GM06990 (cell line): ENCODE results near the gene KLK2.

Source experiments
- DNase-seq: peaks from one replicate; pipeline ENCODE4 v3.0.0-alpha.2; 2011; ENCODE audit not compliant: insufficient read length; ENCODE audit errors: extremely low read depth
- H3K27me3 ChIP-seq: replicated peaks from 2 replicates; pipeline ENCODE4 v1.6.0; 2011; ENCODE audit warnings: low read length; ENCODE audit not compliant: control insufficient read depth, insufficient read depth
- H3K36me3 ChIP-seq: 2 replicates; pipeline ENCODE4 v1.5.1; 2011; ENCODE audit warnings: low read length; ENCODE audit not compliant: control insufficient read depth, insufficient read depth
- H3K4me3 ChIP-seq: replicated peaks from 2 replicates; pipeline ENCODE4 v1.5.1; 2011; ENCODE audit warnings: low read depth, mild to moderate bottlenecking, control low read depth, low read length
- TF ChIP-seq, protein P1 (sequence below): IDR thresholded peaks from 2 replicates; pipeline ENCODE4 v1.5.1; 2011; ENCODE audit warnings: low read length, control low read depth, mild to moderate bottlenecking, inconsistent platforms; ENCODE audit not compliant: insufficient read depth, poor library complexity, severe bottlenecking

KLK2 gene

DNA sequence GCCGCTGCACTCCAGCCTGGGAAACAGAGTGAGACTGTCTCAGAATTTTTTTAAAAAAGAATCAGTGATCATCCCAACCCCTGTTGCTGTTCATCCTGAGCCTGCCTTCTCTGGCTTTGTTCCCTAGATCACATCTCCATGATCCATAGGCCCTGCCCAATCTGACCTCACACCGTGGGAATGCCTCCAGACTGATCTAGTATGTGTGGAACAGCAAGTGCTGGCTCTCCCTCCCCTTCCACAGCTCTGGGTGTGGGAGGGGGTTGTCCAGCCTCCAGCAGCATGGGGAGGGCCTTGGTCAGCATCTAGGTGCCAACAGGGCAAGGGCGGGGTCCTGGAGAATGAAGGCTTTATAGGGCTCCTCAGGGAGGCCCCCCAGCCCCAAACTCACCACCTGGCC is at the start of gene KLK2:
KLK2 (plus strand) TSS at position 384 of the 400 bp plus-strand sequence. CDS start 35 bp downstream, outside the sequence.
- no peaks in the 10 kb centered on the region for H3K36me3 ChIP-seq
- H3K4me3 ChIP-seq, result no peak within 1 kb of the TSS
- DNase-seq, result no peak
- TF ChIP-seq, protein P1, sequence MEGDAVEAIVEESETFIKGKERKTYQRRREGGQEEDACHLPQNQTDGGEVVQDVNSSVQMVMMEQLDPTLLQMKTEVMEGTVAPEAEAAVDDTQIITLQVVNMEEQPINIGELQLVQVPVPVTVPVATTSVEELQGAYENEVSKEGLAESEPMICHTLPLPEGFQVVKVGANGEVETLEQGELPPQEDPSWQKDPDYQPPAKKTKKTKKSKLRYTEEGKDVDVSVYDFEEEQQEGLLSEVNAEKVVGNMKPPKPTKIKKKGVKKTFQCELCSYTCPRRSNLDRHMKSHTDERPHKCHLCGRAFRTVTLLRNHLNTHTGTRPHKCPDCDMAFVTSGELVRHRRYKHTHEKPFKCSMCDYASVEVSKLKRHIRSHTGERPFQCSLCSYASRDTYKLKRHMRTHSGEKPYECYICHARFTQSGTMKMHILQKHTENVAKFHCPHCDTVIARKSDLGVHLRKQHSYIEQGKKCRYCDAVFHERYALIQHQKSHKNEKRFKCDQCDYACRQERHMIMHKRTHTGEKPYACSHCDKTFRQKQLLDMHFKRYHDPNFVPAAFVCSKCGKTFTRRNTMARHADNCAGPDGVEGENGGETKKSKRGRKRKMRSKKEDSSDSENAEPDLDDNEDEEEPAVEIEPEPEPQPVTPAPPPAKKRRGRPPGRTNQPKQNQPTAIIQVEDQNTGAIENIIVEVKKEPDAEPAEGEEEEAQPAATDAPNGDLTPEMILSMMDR, result no peak
- H3K27me3 ChIP-seq, result no peaks in the 10 kb centered on the region

DNA sequence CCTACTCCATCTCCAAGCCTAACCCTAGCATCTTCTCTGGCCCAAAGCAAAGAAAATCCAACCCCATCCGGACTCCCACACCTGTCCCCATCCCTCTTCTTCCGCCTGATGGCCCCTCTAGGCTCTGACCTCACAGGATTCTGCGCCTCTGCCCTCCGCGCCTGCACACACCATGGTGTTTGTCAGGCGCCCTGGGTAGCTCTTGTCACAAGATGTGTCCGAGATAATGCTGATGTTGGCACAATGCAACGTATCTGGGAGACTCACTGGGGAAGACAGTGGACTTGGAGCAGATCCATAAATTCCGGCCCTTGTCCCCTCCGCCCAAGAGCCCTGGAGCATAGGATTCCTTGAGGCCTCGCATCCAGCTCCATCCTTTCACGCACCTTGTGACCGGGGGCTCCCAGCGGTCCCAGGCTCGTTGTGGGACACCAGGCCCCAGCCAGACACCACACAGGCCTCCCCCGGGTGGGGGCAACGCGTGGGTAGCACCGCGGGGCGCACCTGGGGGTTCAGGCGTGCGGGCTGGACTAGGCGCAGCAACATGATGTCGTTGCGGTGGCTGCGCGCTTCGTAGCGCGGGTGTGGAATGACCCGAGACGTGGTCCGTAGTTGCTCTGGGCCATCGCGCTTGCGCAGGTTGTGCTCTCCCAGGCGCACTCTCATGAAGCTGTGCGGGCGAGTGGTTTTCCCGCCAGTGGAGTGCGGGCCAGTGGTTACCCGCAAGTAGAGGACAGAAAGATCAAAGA is 46.6 kb upstream of the KLK2 start:
- H3K4me3 ChIP-seq, result no peak overlapping the region
- no peaks in the 10 kb centered on the region for H3K36me3 ChIP-seq
- TF ChIP-seq, protein P1, result no peak
- H3K27me3 ChIP-seq, result no peaks in the 10 kb centered on the region
- DNase-seq, result no peak

DNA sequence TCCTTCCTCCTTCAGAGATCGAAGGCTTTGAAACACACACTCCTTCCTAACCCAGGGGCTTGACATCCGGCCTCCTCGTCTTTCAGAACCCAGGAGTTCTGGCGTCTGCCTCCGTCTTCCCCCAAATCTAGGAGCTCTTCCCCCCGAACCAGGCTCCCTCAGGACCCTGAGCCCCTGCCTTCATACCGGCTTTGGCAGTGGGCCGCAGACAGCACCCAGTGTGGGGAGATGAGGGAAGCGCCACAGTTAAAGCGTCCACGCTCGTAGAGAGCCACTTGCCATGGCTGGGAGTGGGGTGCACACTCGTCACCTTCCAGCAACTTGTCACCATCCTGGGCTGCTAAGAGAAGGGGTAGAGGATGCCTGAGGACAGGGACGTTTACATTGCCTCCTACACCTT is 45.8 kb upstream of the KLK2 start:
- Histone ChIP-seq H3K4me3 (no peak overlapping the region), H3K36me3 (no peaks in the 10 kb centered on the region), H3K27me3 (no peaks in the 10 kb centered on the region)
- TF ChIP-seq, protein P1, result no peak
- no peak for DNase-seq

DNA sequence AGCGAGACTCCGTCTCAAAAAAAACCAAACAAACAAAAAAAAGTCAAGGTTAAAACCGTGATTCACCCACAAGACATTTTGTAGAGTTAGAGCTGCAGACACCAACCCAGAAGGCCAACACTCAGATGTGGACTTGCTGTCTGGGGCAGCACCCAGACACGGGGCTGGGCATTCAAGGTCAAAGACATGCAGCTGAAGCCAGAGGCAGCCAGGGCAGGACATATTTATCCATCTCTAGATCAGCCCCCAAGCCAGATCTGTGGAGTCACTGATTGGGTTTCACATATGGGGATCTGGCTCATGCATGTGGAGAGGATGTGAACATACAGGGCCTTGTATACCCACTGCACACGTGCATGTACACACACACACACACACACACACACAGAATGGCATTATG is 43.4 kb upstream of the KLK2 start:
- TF ChIP-seq, protein P1, result no peak
- no peaks in the 10 kb centered on the region for H3K27me3 ChIP-seq
- no peaks in the 10 kb centered on the region for H3K36me3 ChIP-seq
- no peak overlapping the region for H3K4me3 ChIP-seq
- DNase-seq, result no peak

DNA sequence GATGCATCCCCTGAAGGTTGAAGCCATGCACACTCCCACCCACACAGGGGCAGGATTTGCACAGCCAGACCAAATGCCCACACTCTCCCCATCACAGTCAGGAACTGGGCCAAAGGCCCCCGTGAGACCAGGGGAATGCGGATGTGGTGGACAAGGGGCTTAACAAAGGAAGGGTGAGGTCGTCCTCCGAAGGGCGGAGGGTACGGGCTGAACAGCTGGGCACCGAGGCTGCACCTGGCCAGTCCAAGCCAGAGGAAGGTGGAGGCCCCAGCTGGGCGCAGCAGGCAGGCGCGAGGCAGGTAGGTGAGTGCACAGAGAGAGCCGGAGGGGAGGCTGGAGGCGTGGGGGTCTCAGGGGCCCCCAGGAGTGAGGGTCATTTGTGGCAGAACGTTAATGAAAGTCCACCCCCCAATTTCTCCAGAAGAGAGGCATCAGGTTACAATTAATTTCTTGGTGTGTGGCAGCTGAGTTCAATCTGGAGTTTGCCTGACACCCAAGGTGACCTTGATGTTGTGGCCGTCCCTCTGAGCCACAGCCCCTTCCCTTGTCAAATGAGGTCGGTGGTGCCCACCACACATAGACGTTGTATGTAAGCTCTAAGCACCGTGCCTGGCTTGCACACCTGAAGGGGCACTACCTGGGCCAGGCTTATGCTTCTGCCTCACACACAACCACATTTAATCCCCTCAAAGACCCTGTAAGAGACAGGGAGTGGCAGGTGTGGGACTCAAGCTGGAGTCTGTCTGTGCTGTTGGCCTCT is 42.8 kb upstream of the KLK2 start:
- TF ChIP-seq, protein P1, result no peak
- Histone ChIP-seq H3K4me3 (no peak overlapping the region), H3K27me3 (no peaks in the 10 kb centered on the region), H3K36me3 (no peaks in the 10 kb centered on the region)
- no peak for DNase-seq
